LNCaP clone FGC (cell line): ENCODE measurements around the gene CCR5.
"Not testable (repeated sequence)": the region's sequence is repeated elsewhere in the genome, so short reads cannot be mapped to it uniquely, and the experiment has no call there.

ENCODE experiments used
- DNase-seq: peaks from one replicate; pipeline ENCODE4 v3.0.0-alpha.2; 2011; ENCODE audit warnings: low read depth
- H3K4me3 ChIP-seq: 2 replicates; pipeline ENCODE4 v1.5.1; 2011; ENCODE audit warnings: mild to moderate bottlenecking, low read depth, low read length, control low read depth
- CTCF ChIP-seq: IDR thresholded peaks from 2 replicates; pipeline ENCODE4 v1.5.1; 2012; ENCODE audit warnings: mild to moderate bottlenecking; ENCODE audit not compliant: control insufficient read depth, insufficient read depth; ENCODE audit errors: extremely low read depth

The CCR5 gene

GRCh38 chr3:46370839-46371518, at the start of gene CCR5:
Gene CCR5 (plus strand): TSS chr3:46370946. CDS start chr3:46372903, 1,957 bp downstream.
- no peak for DNase-seq
- H3K4me3 ChIP-seq: no peak within 1 kb of the TSS
- TF ChIP-seq CTCF: no peak

GRCh38 chr3:46321461-46322104, 49.2 kb upstream of the CCR5 start:
- no peak overlapping the region for H3K4me3 ChIP-seq
- DNase-seq: no peak
- TF ChIP-seq CTCF: no peak

GRCh38 chr3:46324036-46324435, 46.7 kb upstream of the CCR5 start:
- DNase-seq: no peak
- TF ChIP-seq CTCF: no peak
- H3K4me3 ChIP-seq: no peak overlapping the region

- DNase-seq: no peak
- no peak overlapping the region for H3K4me3 ChIP-seq
- no peak for TF ChIP-seq CTCF
Measured at GRCh38 chr3:46325645-46326300, 45.0 kb upstream of the CCR5 start.

- not testable (repeated sequence) for DNase-seq, H3K4me3 ChIP-seq
Measured at GRCh38 chr3:46330676-46331075, 40.1 kb upstream of the CCR5 start.

- DNase-seq: no peak
- H3K4me3 ChIP-seq: no peak overlapping the region
- TF ChIP-seq CTCF: no peak
Measured at GRCh38 chr3:46334741-46335478, 35.8 kb upstream of the CCR5 start.

- no peak for DNase-seq
- H3K4me3 ChIP-seq: no peak overlapping the region
Measured at GRCh38 chr3:46335541-46335940, 35.2 kb upstream of the CCR5 start.

More at GRCh38 chr3:46335541-46335940, 35.2 kb upstream of the CCR5 start:
- TF ChIP-seq CTCF: no peak
